B cell (primary cell): ENCODE results near the gene TRIM46.

Source experiments
- EZH2 ChIP-seq: IDR thresholded peaks from 2 replicates; pipeline ENCODE4 v1.6.1; 2012; ENCODE audit warnings: borderline replicate concordance, low read depth, mild to moderate bottlenecking, moderate library complexity, low read length; ENCODE audit not compliant: insufficient read depth, poor library complexity, severe bottlenecking
- TF ChIP-seq, protein P1 (sequence below): fragments of 200-600 bp; IDR thresholded peaks from one replicate; pipeline ENCODE4 v1.8.0; 2022; ENCODE audit warnings: antibody characterized with exemption, mild to moderate bottlenecking

DNA sequence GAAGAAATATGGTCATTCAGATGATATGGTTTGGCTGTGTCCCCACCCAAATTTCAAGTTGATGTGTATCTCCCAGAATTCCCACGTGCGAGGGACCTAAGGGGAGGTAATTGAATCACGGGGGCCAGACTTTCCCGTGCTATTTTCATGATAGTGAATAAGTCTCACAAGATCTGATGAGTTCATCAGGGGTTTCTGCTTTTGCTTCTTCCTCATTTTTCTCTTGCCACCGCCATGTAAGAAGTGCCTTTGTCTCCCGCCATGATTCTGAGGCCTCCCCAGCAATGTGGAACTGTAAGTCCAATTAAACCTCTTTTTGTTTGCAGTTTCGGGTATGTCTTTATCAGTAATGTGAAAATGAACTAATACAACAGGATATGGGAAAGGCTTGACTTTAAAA, 31.9 kb upstream of the TRIM46 start:
- TF ChIP-seq, protein P1, sequence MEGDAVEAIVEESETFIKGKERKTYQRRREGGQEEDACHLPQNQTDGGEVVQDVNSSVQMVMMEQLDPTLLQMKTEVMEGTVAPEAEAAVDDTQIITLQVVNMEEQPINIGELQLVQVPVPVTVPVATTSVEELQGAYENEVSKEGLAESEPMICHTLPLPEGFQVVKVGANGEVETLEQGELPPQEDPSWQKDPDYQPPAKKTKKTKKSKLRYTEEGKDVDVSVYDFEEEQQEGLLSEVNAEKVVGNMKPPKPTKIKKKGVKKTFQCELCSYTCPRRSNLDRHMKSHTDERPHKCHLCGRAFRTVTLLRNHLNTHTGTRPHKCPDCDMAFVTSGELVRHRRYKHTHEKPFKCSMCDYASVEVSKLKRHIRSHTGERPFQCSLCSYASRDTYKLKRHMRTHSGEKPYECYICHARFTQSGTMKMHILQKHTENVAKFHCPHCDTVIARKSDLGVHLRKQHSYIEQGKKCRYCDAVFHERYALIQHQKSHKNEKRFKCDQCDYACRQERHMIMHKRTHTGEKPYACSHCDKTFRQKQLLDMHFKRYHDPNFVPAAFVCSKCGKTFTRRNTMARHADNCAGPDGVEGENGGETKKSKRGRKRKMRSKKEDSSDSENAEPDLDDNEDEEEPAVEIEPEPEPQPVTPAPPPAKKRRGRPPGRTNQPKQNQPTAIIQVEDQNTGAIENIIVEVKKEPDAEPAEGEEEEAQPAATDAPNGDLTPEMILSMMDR: no peak
- TF ChIP-seq EZH2: no peak
